Left forelimb (tissue), 1 donor: ENCODE data around the gene MACROD1.

ENCODE experiments used
- DNase-seq: peaks from one replicate; pipeline ENCODE4 v3.0.0-alpha.2; 2018; ENCODE audit warnings: low spot score

Gene MACROD1

GRCh38 chr11:64110465-64111375, 55.2 kb downstream of the MACROD1 start:
- no peak for DNase-seq

- DNase-seq = no peak
Measured at GRCh38 chr11:64109332-64109731, 56.6 kb downstream of the MACROD1 start.

- no peak for DNase-seq
Measured at GRCh38 chr11:64107303-64107702, 58.6 kb downstream of the MACROD1 start.

GRCh38 chr11:64104632-64105031, 61.3 kb downstream of the MACROD1 start:
- no peak for DNase-seq

- no peak for DNase-seq
Measured at GRCh38 chr11:64103277-64103985, 62.5 kb downstream of the MACROD1 start.

- DNase-seq = no peak
Measured at GRCh38 chr11:64102005-64102738, 63.7 kb downstream of the MACROD1 start.

- DNase-seq = no peak
Measured at GRCh38 chr11:64101461-64101860, 64.5 kb downstream of the MACROD1 start.

GRCh38 chr11:64100782-64101353, 65.0 kb downstream of the MACROD1 start:
- no peak for DNase-seq

- no peak for DNase-seq
Measured at GRCh38 chr11:64100360-64100759, 65.6 kb downstream of the MACROD1 start.

- no peak for DNase-seq
Measured at GRCh38 chr11:64099436-64099835, 66.5 kb downstream of the MACROD1 start.

- DNase-seq = no peak
Measured at GRCh38 chr11:64098318-64098831, 67.5 kb downstream of the MACROD1 start.

GRCh38 chr11:64097468-64098317, 68.2 kb downstream of the MACROD1 start:
- no peak for DNase-seq

GRCh38 chr11:64096835-64097234, 69.1 kb downstream of the MACROD1 start:
- DNase-seq = no peak

GRCh38 chr11:64095949-64096348, 70.0 kb downstream of the MACROD1 start:
- no peak for DNase-seq

GRCh38 chr11:64095273-64095817, 70.6 kb downstream of the MACROD1 start:
- DNase-seq = no peak

GRCh38 chr11:64094463-64095260, 71.3 kb downstream of the MACROD1 start:
- DNase-seq = no peak

- no peak for DNase-seq
Measured at GRCh38 chr11:64093233-64094039, 72.5 kb downstream of the MACROD1 start.

GRCh38 chr11:64092761-64093136, 73.2 kb downstream of the MACROD1 start:
- DNase-seq = no peak
